ENCODE data around the gene ATP2A3.

Gene ATP2A3

DNA sequence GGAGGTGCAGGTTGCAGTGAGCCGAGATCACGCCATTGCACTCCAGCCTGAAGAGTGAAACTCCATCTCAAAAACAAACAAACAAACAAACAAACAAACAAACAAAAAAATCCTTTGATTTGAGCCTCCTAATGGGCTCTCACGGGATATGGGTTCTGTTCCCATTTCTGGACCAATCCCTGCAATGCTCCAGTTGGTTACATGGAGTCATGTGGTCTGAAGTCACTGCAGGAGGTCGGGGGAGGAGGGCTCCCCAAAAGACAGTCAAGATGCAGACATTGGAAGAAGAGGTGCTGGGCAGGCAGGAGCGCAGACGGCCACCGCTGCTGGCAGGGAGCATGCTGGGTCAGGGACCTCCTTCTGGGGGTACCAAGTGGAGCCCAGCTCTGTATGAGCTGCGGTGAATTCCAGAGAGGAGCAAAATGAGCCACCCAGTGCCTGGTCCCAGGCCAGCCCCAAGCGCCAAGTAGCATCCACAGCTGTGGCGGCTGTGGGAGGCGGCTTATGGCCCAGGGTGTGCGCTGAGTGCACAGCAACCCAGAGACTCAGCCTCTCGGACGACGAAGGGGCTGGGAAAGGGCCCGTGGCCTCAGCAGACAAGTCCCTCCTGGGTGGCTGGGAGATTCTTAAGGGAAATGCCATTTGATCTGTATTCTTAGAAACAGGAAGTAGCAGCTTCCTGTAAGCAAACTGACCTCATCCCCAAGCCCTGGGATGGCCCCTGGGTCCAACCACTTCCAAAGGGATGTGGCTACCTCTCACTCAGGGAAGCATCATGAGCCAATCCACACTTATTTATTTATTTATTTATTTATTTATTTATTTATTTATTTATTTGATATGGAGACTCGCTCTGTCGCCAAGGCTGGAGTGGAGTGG is 19.6 kb upstream of the ATP2A3 start:
- H3K27ac ChIP-seq (ENCODE audit: low read depth, low read length, poor library complexity, severe bottlenecking) = no peak overlapping the region
- no peak overlapping the region for H3K4me2 ChIP-seq (ENCODE audit: low read length)
- H3K4me3 ChIP-seq (ENCODE audit: low read depth, low read length, poor library complexity, severe bottlenecking) = no peak overlapping the region
- H3K4me1 ChIP-seq (ENCODE audit: insufficient read depth, low read length, severe bottlenecking) = peaks cover 15% of the 10 kb centered on the region
- no peaks in the 10 kb centered on the region for H3K27me3 ChIP-seq (ENCODE audit: insufficient read depth, low read length)
- no peaks in the 10 kb centered on the region for H3K79me2 ChIP-seq (ENCODE audit: insufficient read depth, low read length)
- no peaks in the 10 kb centered on the region for H4K20me1 ChIP-seq (ENCODE audit: insufficient read depth, low read length)
- no peaks in the 10 kb centered on the region for H3F3A ChIP-seq (ENCODE audit: insufficient read depth, low read length)
- H3K9ac ChIP-seq (ENCODE audit: low read length) = no peak overlapping the region
- H3K36me3 ChIP-seq (ENCODE audit: insufficient read depth, low read length) = no peaks in the 10 kb centered on the region; the same call in 1 of the 2 replicates
- no peaks in the 10 kb centered on the region for H3K9me3 ChIP-seq (ENCODE audit: low read length)
- TF ChIP-seq, protein P1, sequence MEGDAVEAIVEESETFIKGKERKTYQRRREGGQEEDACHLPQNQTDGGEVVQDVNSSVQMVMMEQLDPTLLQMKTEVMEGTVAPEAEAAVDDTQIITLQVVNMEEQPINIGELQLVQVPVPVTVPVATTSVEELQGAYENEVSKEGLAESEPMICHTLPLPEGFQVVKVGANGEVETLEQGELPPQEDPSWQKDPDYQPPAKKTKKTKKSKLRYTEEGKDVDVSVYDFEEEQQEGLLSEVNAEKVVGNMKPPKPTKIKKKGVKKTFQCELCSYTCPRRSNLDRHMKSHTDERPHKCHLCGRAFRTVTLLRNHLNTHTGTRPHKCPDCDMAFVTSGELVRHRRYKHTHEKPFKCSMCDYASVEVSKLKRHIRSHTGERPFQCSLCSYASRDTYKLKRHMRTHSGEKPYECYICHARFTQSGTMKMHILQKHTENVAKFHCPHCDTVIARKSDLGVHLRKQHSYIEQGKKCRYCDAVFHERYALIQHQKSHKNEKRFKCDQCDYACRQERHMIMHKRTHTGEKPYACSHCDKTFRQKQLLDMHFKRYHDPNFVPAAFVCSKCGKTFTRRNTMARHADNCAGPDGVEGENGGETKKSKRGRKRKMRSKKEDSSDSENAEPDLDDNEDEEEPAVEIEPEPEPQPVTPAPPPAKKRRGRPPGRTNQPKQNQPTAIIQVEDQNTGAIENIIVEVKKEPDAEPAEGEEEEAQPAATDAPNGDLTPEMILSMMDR (IDR thresholded peaks at IDR 0.05; ENCODE audit: low read length) = no peak
- no peak for TF ChIP-seq EZH2 (IDR thresholded peaks at IDR 0.05; ENCODE audit: borderline replicate concordance, low read length)
- no peaks in the 10 kb centered on the region for H3K9me2 ChIP-seq (ENCODE audit: low read depth, low read length)
- H2AFZ ChIP-seq (ENCODE audit: low read length) = no peak overlapping the region

GRCh38 chr17:3982541-3983017 is 18.3 kb upstream of the ATP2A3 start:
- Histone ChIP-seq H3K27me3 (ENCODE audit: insufficient read depth, low read length) (no peaks in the 10 kb centered on the region), H4K20me1 (ENCODE audit: insufficient read depth, low read length) (no peaks in the 10 kb centered on the region), H3K79me2 (ENCODE audit: insufficient read depth, low read length) (no peaks in the 10 kb centered on the region), H3K4me2 (ENCODE audit: low read length) (no peak overlapping the region), H3K9ac (ENCODE audit: low read length) (no peak overlapping the region), H3K4me1 (ENCODE audit: insufficient read depth, low read length, severe bottlenecking) (peaks cover 15% of the 10 kb centered on the region), H3K36me3 (ENCODE audit: insufficient read depth, low read length) (no peaks in the 10 kb centered on the region; the same call in 1 of the 2 replicates), H3K27ac (ENCODE audit: low read depth, low read length, poor library complexity, severe bottlenecking) (no peak overlapping the region), H3K9me2 (ENCODE audit: low read depth, low read length) (no peaks in the 10 kb centered on the region), H3F3A (ENCODE audit: insufficient read depth, low read length) (no peaks in the 10 kb centered on the region), H2AFZ (ENCODE audit: low read length) (no peak overlapping the region), H3K4me3 (ENCODE audit: low read depth, low read length, poor library complexity, severe bottlenecking) (no peak overlapping the region), H3K9me3 (ENCODE audit: low read length) (no peaks in the 10 kb centered on the region)
- TF ChIP-seq EZH2 (IDR thresholded peaks at IDR 0.05; ENCODE audit: borderline replicate concordance, low read length) = no peak
- TF ChIP-seq, protein P1 (IDR thresholded peaks at IDR 0.05; ENCODE audit: low read length) = no peak

- Histone ChIP-seq H3K4me2 (ENCODE audit: low read length) (no peak overlapping the region), H3K4me3 (ENCODE audit: low read depth, low read length, poor library complexity, severe bottlenecking) (no peak overlapping the region), H3K36me3 (ENCODE audit: insufficient read depth, low read length) (no peaks in the 10 kb centered on the region), H3F3A (ENCODE audit: insufficient read depth, low read length) (no peaks in the 10 kb centered on the region), H3K27me3 (ENCODE audit: insufficient read depth, low read length) (no peaks in the 10 kb centered on the region), H4K20me1 (ENCODE audit: insufficient read depth, low read length) (no peaks in the 10 kb centered on the region), H3K4me1 (ENCODE audit: insufficient read depth, low read length, severe bottlenecking) (peaks cover 14% of the 10 kb centered on the region), H2AFZ (ENCODE audit: low read length) (no peak overlapping the region), H3K79me2 (ENCODE audit: insufficient read depth, low read length) (no peaks in the 10 kb centered on the region), H3K27ac (ENCODE audit: low read depth, low read length, poor library complexity, severe bottlenecking) (no peak overlapping the region), H3K9me2 (ENCODE audit: low read depth, low read length) (no peaks in the 10 kb centered on the region), H3K9ac (ENCODE audit: low read length) (no peak overlapping the region), H3K9me3 (ENCODE audit: low read length) (no peaks in the 10 kb centered on the region)
- TF ChIP-seq EZH2 (IDR thresholded peaks at IDR 0.05; ENCODE audit: borderline replicate concordance, low read length) = no peak
- TF ChIP-seq, protein P1 (IDR thresholded peaks at IDR 0.05; ENCODE audit: low read length) = no peak
Observed at GRCh38 chr17:3982113-3982512, 17.9 kb upstream of the ATP2A3 start.

All from OCI-LY1 (cell line).